WTC11 (cell line): ENCODE measurements around the gene HDHD5. TPM values are rescaled to one million over a fixed set of nuclear protein-coding genes. Genes with fewer than 3 reads are reported as not detected.

ENCODE experiments used
- ATAC-seq: fragments of 200-7000 bp; cut with Tn5 transposase; 2 replicates; pipeline ENCODE4 v1.10.0; 2021; ENCODE audit warnings: mild to moderate bottlenecking, moderate library complexity
- CTCF ChIA-PET: fragments of 300-600 bp; sonication (Branson Sonifier 250); formaldehyde crosslinking; loops from one replicate; lab custom pipeline; 2021; ENCODE audit warnings: antibody characterized with exemption; lab: Charles Lee
- POLR2A ChIA-PET: fragments of 350-600 bp; sonication (Branson Sonifier 250); formaldehyde crosslinking; loops from one replicate; lab custom pipeline; 2021; ENCODE audit warnings: antibody characterized with exemption; lab: Charles Lee
- DNase-seq: peaks from one replicate; pipeline ENCODE4 v3.0.0; 2021; ENCODE audit warnings: low spot score
- H3K27ac Mint-ChIP-seq: 2 replicates; pipeline ENCODE4 v1.8.0; 2021; ENCODE audit warnings: mixed read lengths
- H3K27me3 Mint-ChIP-seq: 2 replicates; pipeline ENCODE4 v1.8.0; 2021; ENCODE audit warnings: low read depth, mild to moderate bottlenecking, moderate library complexity, mixed read lengths
- H3K36me3 Mint-ChIP-seq: 2 replicates; pipeline ENCODE4 v1.8.0; 2021; ENCODE audit warnings: mixed read lengths
- H3K4me1 Mint-ChIP-seq: 2 replicates; pipeline ENCODE4 v1.8.0; 2022; ENCODE audit warnings: mixed read lengths
- H3K4me3 Mint-ChIP-seq: 2 replicates; pipeline ENCODE4 v1.8.0; 2021; ENCODE audit warnings: mild to moderate bottlenecking, moderate library complexity, mixed read lengths
- H3K9me3 Mint-ChIP-seq: 2 replicates; pipeline ENCODE4 v1.8.0; 2021; ENCODE audit warnings: mixed read lengths
- ARID4B ChIP-seq: sonication (generic); formaldehyde crosslinking; IDR thresholded peaks from 2 replicates; pipeline ENCODE4 v1.8.0; 2023; ENCODE audit warnings: missing genetic modification reagents, mild to moderate bottlenecking, borderline replicate concordance
- CDX4 ChIP-seq: fragments of 250-450 bp; sonication (Bioruptor Pico); IDR thresholded peaks from 2 replicates; pipeline ENCODE4 v1.9.0; 2021; ENCODE audit warnings: moderate library complexity, mild to moderate bottlenecking, inconsistent platforms, borderline replicate concordance
- E2F5 ChIP-seq: sonication (generic); formaldehyde crosslinking; IDR thresholded peaks from 2 replicates; pipeline ENCODE4 v1.8.1; 2022; ENCODE audit warnings: mild to moderate bottlenecking, moderate library complexity, missing genetic modification reagents
- ELF4 ChIP-seq: sonication (generic); formaldehyde crosslinking; IDR thresholded peaks from 2 replicates; pipeline ENCODE4 v1.8.1; 2022; ENCODE audit warnings: low read depth, mild to moderate bottlenecking, moderate library complexity, missing genetic modification reagents
- GABPB1 ChIP-seq: sonication (generic); formaldehyde crosslinking; IDR thresholded peaks from 2 replicates; pipeline ENCODE4 v1.8.1; 2023; ENCODE audit warnings: mild to moderate bottlenecking, missing genetic modification reagents
- MXD4 ChIP-seq: fragments of 250-450 bp; sonication (Bioruptor Pico); IDR thresholded peaks from 2 replicates; pipeline ENCODE4 v1.8.0; 2021; ENCODE audit warnings: mild to moderate bottlenecking, moderate library complexity, borderline replicate concordance
- NFATC4 ChIP-seq: fragments of 250-450 bp; sonication (Bioruptor Pico); IDR thresholded peaks from 2 replicates; pipeline ENCODE4 v1.9.0; 2021; ENCODE audit warnings: mild to moderate bottlenecking
- NFYB ChIP-seq: sonication (generic); formaldehyde crosslinking; conservative IDR thresholded peaks from 2 replicates; pipeline ENCODE4 v1.8.0; 2022; ENCODE audit warnings: low read depth, missing genetic modification reagents
- RORB ChIP-seq: fragments of 250-450 bp; sonication (Bioruptor Pico); IDR thresholded peaks from 2 replicates; pipeline ENCODE4 v1.9.0; 2021; ENCODE audit warnings: mild to moderate bottlenecking
- SP1 ChIP-seq: sonication (generic); formaldehyde crosslinking; conservative IDR thresholded peaks from 2 replicates; pipeline ENCODE4 v1.8.1; 2022; ENCODE audit warnings: missing genetic modification reagents
- TCF7 ChIP-seq: sonication (generic); formaldehyde crosslinking; IDR thresholded peaks from 2 replicates; pipeline ENCODE4 v1.8.0; 2022; ENCODE audit warnings: mild to moderate bottlenecking, low read depth, missing genetic modification reagents, moderate library complexity
- TEAD4 ChIP-seq: sonication (generic); formaldehyde crosslinking; IDR thresholded peaks from 2 replicates; pipeline ENCODE4 v1.8.0; 2022; ENCODE audit warnings: mild to moderate bottlenecking, missing genetic modification reagents
- ZBTB21 ChIP-seq: sonication (generic); formaldehyde crosslinking; IDR thresholded peaks from 2 replicates; pipeline ENCODE4 v1.8.1; 2023; ENCODE audit warnings: mild to moderate bottlenecking, missing genetic modification reagents, borderline replicate concordance
- ZNF121 ChIP-seq: sonication (generic); formaldehyde crosslinking; IDR thresholded peaks from 2 replicates; pipeline ENCODE4 v1.8.0; 2023; ENCODE audit warnings: missing genetic modification reagents
- ZNF219 ChIP-seq: sonication (generic); formaldehyde crosslinking; IDR thresholded peaks from 2 replicates; pipeline ENCODE4 v1.8.0; 2023; ENCODE audit warnings: missing genetic modification reagents, mild to moderate bottlenecking, borderline replicate concordance
- ZNF317 ChIP-seq: sonication (generic); formaldehyde crosslinking; IDR thresholded peaks from 2 replicates; pipeline ENCODE4 v1.8.1; 2023; ENCODE audit warnings: low read depth, mild to moderate bottlenecking, moderate library complexity, missing genetic modification reagents, borderline replicate concordance
- ZNF396 ChIP-seq: fragments of 250-450 bp; sonication (Bioruptor Pico); IDR thresholded peaks from 2 replicates; pipeline ENCODE4 v1.8.0; 2021; ENCODE audit warnings: mild to moderate bottlenecking, moderate library complexity, borderline replicate concordance
- ZNF416 ChIP-seq: fragments of 250-450 bp; sonication (Bioruptor Pico); IDR thresholded peaks from 2 replicates; pipeline ENCODE4 v1.9.0; 2021; ENCODE audit warnings: mild to moderate bottlenecking, inconsistent platforms
- ZNF425 ChIP-seq: fragments of 250-450 bp; sonication (Bioruptor Pico); conservative IDR thresholded peaks from 2 replicates; pipeline ENCODE4 v1.9.0; 2021; ENCODE audit warnings: mild to moderate bottlenecking
- ZNF532 ChIP-seq: fragments of 250-450 bp; sonication (Bioruptor Pico); IDR thresholded peaks from 2 replicates; pipeline ENCODE4 v1.9.0; 2021; ENCODE audit warnings: mild to moderate bottlenecking, borderline replicate concordance
- total RNA-seq: library from RNA; stranded (reverse); gene quantifications from 3 replicates; pipeline ENCODE4 v1.2.3, GENCODE V29; 2021
- TF ChIP-seq, protein P1 (sequence below): sonication (generic); formaldehyde crosslinking; IDR thresholded peaks from 2 replicates; pipeline ENCODE4 v1.8.1; 2023; ENCODE audit warnings: mild to moderate bottlenecking, missing genetic modification reagents, moderate library complexity
- TF ChIP-seq, protein P2 (sequence below): sonication (generic); formaldehyde crosslinking; IDR thresholded peaks from 2 replicates; pipeline ENCODE4 v1.8.0; 2022; ENCODE audit warnings: mild to moderate bottlenecking, missing genetic modification reagents

HDHD5 gene
- total RNA-seq, 1 experiment from 2014 or later, result 84.0 TPM

DNA sequence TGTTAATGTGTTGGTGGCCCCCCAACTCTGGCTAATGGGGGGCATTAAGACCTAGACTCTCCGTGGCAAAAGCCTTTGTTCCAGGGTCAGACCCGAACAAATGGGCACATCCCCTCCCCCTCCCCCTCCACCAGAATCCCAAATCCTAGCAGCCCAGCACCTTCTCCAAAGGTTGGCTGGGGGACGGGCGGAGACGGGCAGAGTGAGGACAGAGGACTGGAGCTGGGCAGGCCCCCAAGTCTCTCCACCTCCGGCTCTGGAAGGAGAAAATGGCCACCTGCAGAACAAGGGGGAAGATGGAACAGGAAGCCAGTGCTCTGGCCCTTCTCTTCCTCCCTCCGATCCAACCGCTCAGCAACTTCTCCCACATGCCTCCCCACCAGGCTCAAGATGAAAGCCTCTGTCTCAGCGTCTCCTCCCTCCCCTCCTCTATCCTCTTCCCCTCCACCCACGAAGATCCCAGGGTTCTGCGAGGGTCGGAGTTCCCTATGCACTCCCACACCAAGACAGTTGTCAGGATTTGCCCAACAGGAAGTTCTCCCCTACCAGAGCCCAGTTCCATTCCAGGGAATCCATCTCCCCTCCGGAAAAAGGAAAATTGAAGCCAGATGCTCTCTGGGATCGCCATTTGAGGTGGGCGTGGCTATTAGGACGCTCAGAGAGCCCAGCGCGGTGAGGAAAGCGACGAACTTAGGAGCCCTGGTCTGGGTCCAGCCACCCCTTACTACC is 40.1 kb upstream of the HDHD5 start:
- Mint-ChIP-seq H3K9me3 (no peaks in the 10 kb centered on the region), H3K4me1 (peaks cover 69% of the 10 kb centered on the region), H3K36me3 (no peaks in the 10 kb centered on the region), H3K27ac (peak overlapping the region; percentile 89), H3K27me3 (peaks cover 7% of the 10 kb centered on the region; the same call in 1 of the 2 replicates), H3K4me3 (peak overlapping the region; percentile 61)
- ATAC-seq, result peak; percentile 59
- POLR2A ChIA-PET, result interaction anchor here (0.5 to 1.0 kb wide), 4 partner anchors 9 to 350 kb away, joined by 3 read pairs; no protein-coding TSS in a partner anchor
- peak; percentile 64 for DNase-seq
- CTCF ChIA-PET, result interaction anchor here (1.4 to 17.1 kb wide), 3 partner anchors 14 to 61 kb away, joined by 3 to 215 read pairs (median 20); no protein-coding TSS in a partner anchor
- TF ChIP-seq, protein P1, sequence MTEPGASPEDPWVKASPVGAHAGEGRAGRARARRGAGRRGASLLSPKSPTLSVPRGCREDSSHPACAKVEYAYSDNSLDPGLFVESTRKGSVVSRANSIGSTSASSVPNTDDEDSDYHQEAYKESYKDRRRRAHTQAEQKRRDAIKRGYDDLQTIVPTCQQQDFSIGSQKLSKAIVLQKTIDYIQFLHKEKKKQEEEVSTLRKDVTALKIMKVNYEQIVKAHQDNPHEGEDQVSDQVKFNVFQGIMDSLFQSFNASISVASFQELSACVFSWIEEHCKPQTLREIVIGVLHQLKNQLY (CRISPR knock-in tag), result no peak
- TF ChIP-seq RORB (CRISPR knock-in tag) (no peak), E2F5 (CRISPR knock-in tag) (no peak), NFYB (CRISPR knock-in tag) (no peak), ZNF396 (no peak), ZNF121 (no peak), MXD4 (CRISPR knock-in tag) (no peak), ARID4B (no peak), ZNF219 (no peak), ZNF532 (CRISPR knock-in tag) (0 out of 2 replicates have a peak, but pooled peaks have one; percentile 44), ZBTB21 (CRISPR knock-in tag) (no peak), ZNF425 (CRISPR knock-in tag) (no peak), CDX4 (CRISPR knock-in tag) (no peak), ELF4 (CRISPR knock-in tag) (no peak), ZNF416 (no peak), TCF7 (CRISPR knock-in tag) (no peak), GABPB1 (no peak), NFATC4 (0 out of 2 replicates have a peak, but pooled peaks have one; percentile 69), SP1 (CRISPR knock-in tag) (0 out of 2 replicates have a peak, but pooled peaks have one; percentile 5), TEAD4 (CRISPR knock-in tag) (no peak), ZNF317 (no peak)
- TF ChIP-seq, protein P2, sequence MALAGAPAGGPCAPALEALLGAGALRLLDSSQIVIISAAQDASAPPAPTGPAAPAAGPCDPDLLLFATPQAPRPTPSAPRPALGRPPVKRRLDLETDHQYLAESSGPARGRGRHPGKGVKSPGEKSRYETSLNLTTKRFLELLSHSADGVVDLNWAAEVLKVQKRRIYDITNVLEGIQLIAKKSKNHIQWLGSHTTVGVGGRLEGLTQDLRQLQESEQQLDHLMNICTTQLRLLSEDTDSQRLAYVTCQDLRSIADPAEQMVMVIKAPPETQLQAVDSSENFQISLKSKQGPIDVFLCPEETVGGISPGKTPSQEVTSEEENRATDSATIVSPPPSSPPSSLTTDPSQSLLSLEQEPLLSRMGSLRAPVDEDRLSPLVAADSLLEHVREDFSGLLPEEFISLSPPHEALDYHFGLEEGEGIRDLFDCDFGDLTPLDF (CRISPR knock-in tag), result no peak
